Measurements from ENCODE around the gene HES3.
"Not testable (repeated sequence)": the region's sequence is repeated elsewhere in the genome, so short reads cannot be mapped to it uniquely, and the experiment has no call there.

The HES3 gene

DNA sequence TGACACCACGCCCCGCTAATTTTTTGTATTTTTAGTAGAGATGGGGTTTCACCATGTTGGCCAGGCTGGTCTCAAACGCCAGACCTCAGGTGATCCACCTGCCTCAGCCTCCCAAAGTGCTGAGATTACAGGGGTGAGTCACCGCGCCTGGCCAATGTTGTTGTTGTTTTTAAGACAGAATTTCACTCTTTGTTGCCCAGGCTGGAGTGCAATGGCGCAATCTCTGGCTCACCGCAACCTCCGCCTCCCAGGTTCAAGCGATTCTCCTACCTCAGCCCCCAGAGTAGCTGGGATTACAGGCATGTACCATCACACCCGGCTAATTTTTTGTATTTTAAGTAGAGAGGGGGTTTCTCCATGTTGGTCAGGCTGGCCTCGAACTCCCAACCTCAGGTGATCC is 24.3 kb upstream of the HES3 start:
- DNase-seq, result not testable (repeated sequence)

DNA sequence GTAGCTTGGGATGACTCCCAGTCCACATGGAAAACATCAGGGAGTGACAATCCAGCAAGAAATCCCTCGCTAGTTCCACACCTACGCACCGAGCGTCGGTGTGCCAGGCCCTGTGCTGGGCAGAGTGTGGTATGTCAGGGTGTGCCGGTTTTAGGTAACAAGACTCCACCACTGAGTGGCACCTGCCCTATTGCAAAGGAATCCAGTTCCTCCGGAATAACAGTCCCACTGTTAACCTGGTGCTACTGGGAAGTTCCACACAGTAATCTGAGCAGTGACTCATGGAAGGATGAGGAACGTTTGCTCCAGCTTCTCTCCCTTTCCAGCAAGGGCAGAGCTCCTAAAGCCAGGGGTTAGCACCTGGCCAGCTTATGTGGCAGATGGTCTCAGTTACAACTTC is 23.7 kb upstream of the HES3 start:
- no peak for DNase-seq

DNA sequence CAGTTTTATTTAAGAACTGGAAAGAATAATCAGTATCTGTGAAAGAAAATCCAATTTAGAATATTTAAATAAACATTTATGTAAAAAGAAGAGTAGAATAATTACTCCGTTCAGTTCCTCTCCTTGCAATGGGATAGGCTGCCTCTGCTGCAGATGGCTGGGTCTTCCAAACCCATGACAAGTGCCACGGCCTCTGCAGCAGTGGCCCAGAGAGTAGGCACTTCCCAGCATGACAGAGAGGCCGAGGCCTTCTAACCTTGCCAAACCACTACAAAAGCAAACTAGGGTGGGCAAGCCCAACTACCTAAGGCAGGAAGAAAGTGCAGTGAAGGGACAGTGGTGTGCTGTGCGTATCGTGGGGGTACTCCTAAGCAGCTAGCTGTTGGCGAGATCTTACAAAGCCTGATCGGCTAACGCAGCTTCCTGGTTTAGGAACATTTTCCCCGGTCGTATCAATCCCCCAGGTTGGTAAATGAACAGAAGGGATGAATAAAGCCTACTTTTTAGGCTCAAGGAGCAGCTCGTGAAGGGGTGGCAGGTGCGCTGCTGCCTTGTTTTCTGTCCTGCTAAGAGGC is 22.7 kb upstream of the HES3 start:
- no peak for DNase-seq

DNA sequence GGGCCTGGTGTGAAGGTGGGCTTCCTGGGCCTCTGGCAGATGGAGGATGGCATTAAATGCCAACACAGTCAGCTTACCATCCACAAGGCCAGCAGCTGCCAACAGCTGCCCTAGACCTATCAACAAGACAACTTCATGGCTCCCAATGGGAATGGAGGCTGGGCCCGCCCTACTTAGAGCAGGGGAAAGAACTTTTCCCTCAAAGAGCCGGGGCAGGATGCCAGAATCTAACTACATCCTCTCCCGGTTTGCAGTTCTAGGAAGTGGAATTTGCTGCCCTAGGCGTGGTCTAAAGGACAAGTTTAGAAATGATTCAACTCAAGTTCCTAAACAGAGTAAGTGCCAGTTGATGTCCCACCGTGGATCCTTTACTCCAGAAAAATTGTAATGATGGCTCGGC is 21.3 kb upstream of the HES3 start:
- DNase-seq, result no peak

DNA sequence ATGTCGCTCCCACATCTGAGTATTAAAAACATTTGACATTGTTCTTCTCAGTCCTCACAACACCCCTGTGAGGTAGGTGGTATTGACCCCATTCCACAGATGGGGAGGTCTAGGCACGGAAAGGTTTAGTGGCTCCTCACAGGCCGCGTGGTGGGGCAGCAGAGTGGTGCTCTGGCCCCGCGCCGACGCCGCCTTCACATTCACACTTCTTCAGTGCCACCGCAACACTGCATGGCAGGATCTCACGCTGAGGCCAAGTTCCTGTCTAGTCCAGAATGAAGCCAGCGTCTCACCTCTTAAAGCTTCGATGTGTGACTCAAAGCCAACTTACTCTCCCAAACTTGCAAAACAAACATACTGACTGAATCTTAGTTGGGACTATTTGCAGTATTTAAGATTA is 20.4 kb upstream of the HES3 start:
- DNase-seq, result no peak

DNA sequence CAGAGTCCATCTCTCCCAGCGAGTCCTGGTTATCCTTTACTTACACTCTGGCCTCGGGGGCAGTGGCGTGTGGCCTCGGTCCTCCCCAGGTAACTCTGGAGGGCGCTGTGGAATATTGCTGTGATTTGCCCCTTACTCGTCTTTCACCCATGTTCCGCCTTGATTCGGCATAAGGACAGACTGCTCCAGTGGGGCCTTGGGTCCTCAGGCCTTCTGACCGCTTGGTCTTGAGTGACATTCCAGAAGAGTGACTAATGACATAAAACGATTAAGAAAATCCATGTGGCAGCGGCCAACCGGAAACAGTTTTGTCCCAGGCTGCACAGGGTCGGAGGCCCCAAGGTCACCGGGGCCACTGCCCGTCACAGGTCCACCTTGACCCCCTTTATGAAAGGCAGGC is 19.3 kb upstream of the HES3 start:
- no peak for DNase-seq

DNA sequence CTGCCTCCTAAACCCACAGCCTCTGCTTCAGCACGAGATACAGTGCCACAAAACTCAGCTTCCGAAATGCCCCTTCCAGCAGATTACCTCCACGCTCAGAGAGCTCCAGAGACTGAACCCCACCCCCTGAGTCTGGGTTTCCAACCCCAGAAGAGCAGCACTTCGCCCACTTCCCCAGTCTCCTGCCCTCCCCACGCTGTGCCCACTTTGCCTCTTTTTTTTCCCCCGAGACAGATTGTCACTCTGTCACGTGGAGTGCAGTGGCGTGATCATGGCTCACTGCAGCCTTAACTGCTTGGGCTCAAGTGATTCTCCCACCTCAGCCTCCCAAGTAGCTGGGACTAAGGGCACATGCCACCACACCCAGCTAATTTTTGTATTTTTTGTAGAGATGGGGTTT is 18.3 kb upstream of the HES3 start:
- no peak for DNase-seq

DNA sequence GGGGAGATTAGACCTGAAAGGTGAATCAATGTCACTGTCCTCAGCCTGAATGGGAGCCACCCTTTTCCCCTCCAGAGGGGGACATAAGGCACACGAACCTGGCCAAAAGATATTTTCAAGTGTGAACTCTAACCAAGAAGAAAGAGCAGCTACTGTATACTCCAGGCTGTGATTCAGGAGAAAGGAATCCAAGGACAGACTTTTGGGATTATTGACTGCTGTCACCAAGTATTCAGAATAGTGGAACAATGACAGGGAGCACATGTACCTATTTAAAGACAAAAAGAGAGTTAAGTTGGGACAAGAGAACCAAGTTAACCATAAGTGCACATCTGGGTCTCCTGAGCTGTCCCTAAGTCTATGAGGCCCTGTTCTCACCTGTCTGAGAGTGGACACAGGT is 10.6 kb upstream of the HES3 start:
- no peak for DNase-seq

DNA sequence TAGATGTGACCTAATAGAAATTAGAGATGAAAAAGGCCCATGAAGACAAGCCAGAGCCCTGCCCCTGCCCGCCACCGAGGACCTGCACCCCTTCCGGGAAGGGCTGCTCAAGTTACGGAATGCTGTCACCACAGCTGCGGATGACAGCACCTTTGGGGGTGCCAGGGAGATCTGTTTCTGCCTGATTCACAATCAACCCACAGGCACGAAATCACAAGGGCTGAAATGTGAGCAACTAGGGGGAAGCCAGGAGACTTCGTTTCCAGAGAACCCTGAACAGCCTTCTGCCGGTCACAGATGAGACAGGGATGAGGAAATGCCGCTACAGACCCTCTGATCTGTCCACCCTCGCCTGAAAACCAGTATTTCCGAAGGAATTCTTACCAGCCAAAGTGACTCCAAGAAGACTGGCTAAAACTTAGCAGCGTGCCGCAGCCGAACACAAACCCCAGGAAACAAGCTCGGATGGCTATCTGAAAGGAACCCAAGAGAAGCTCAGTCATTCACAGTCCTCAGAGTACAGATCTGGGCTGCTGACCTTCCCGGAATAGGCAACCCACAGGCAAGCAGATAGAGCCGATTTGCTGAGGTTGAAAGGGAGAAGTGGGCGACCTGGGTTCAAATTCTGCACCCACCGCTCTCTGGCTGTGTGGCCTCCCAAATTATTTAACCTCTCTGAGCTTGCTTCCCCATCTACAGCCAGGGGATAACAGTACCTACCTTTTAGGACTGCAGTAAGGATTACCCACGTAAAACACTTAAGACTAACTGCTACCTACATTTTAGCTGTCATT is 9.3 kb upstream of the HES3 start:
- no peak for DNase-seq

DNA sequence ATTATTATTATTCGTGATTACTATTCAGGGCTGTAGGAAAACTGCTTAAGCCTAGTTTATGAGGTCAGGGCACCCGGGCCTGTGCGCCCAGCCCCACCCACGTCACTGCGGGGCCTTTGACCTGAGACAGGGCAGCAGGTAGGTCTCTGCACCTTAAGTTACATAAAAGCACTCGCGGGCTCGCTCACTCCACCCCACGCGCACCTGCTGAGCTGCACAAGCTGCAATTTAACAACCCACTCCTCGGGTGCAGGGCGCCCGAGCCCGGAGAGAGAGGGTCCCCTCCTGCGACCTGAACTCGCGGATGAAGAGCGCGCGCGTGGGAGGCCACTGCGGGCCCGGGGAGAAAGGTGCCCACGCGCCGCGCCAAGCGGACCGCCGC is 8.7 kb upstream of the HES3 start:
- DNase-seq, result no peak

DNA sequence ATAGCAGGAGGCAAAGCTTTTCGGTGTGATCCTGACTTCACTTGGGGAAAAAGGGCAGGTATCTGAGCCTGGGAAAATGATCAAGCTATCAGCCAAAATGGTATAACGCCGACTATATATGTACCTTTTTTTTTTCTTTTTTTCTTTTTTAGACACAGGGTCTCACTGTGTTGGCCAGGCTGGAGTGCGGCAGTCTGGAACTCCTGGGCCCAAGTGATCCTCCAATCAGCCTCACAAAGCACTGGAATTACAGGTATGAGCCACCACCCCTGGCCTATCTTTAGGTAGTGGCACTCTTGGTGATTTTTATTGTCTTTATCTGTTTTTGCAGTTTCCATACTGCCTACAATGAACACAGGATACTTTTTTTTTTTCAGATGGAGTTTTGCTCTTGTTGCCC is 6.9 kb upstream of the HES3 start:
- DNase-seq, result no peak

DNA sequence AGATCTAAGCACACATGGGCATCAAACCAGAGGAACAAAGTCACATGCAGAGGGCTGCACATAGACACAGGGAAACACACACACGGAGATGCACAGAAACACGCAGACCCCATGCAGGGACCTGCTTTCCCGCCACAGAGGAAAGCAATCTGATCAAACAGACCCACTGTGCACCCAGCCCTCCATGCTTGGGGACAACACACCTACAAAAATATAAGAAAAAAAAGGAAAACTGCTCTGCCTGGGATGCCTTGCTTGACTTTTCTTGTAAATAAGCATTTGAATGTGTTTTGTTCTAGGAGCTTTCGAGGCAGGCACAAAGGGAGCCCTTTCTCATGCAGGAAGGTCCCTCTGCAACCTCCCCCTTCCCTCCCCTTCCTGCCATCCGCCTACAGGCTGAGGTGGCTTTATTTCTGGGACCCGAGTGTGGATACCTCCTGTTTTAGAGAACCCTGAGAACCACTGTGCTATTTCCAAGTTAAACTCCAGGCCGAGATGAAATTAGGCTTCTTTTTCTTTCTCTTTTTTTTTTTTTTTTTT is 4.7 kb upstream of the HES3 start:
- DNase-seq, result no peak

DNA sequence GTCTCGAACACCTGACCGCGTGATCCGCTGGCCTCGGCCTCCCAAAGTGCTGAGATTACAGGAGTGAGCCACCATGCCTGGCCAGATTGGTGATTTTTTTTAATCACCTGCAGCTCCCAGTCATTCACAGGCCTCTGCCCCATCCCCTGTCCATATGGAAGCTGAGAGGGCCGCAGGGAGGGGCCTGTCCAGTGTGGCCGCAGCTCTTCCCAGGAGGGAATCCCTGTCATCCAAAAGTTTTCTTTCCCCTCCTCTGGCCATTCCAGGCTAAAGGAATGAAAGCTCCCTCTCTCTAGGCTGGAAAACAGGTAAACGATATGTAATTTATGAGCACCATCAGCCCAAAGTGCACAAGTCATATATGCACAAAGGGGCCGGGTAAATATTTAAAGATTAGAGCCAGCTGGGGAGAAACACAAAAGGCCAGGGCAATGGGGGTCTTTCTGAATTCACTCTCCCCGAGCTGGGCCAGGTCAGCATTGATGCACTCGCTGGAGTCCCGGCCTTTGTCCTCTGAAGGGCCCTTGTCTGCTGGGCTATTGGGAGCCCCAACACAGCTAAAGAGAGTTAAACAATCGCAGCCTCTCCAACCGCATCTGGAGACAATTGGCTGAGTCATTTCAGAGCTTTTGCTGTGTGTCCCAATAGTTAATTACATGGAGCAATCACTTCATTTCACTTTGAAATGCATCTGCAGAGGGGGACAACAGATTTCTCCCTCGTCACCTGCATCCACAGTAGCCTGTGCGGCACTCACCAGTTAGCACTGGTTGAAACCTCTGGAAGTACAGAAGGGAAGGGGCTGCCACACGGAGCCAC is 3.8 kb upstream of the HES3 start:
- peak; percentile 64 for DNase-seq

DNA sequence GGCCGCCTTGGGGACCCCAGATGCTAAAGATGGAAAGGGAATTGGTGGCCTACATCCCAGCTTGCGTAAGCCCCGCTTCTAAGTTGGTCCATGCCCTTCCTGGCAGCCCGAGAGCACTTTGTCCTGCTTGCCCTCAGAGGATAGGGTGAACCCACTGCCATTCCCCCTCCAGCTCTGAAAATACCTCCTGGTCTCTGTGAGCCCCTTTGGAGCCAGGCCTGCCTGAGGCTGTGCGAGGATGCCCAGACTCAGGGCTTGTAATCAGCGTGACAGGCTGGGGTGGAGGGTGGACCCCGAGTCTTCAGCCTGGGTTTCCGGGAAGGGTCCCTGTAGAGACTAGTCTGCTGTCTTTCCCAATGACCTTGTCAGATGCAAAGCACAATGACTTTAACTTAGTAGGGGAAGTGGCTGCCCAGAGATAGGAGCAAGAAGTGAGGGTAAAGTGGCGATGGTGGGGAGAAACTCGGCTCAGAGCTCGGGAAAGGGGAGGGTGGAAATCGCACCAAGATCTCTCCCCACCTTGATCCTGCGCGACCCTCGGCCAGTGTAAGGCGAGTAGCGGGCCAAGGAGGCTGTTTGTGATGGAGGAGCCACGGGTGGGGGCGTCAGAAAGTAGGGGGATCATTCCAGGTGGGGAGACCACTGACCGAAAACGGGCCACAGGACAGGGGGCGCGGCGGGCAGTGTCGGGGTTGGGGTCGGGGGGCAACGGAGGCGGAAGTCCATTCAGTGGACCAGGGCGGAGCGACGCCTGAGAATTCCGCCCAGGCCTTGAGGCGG is 2.7 kb upstream of the HES3 start:
- no peak for DNase-seq

DNA sequence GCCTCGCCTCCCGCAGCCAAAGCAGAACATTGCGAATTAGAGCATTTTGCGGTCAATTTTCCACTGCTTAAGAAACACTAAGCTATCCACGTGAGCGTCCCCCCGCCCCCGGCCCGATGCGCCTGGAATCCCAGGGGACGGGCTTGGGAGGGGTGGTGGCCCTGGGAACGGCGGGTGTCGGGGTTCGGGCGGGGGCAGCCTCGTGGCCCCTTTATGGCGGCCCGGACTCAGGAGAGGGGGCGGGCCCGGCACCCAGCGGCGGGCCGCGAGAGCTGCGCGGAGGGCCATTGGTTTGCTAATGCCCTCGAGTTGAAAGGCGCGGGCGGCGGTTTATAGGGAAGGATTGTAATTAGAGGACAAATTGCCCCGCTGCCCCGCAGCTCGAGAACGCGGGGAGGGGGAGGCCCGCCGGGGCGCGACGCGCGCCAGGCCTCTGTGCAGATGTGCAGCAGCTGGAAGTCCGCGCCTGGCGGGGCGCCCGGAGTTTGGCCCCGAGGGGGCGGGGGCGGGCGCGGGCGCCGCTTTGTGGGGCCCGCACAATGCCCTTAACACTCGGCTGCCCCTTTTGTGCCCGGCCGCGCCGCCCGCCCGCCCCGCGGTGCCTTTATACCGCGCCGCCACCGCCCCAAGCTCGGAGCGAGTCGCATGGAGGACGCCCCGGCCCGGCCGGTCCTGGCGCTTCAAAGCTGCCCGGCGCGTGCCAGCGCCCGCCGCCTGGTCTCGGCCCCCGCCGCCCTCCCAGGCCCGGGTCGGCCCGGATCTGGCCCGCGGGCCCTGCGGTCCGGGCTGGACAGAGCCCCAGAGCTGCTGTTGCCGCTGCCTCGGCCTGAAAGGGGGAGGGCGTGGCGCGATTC is 1.9 kb upstream of the HES3 start:
- peak; percentile 52 for DNase-seq

DNA sequence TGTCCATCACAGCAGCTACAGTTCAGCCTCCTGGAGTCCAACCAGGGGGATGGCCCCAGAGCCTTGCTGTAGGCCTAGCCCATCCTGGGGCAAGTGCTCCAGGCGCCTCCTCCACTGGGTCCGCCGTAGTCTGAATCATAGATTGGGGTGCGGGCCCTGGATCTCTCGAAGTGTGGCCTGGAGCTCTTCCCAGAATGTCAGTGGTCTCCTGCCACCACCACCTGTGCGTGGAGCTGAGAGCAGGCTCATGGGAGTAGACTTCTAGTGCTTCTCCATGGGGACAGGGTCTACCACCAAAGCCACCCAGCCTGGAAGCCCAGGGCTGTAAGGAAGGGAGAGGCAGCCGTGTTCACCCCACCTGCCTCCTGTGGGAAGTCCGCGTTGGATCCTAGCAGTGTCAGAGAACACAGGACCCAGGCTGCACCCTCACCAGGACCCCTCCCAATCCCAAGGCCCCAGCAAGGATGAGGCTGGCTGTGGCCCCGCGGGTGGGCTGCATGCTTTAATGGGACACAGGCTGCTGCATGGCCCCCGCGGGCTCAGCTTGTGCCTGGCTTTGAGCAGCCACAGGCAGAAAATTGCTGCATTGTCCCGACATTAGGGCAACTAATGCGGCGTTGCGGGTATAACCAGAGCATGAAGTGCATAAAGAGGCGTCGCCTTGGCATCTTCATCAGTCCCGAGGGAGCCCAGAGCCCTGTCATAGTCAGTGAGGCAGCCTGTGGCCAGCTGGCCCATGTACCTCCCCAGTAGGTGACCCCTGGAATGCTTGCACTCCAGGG is 735 bp upstream of the HES3 start:
- DNase-seq, result no peak

DNA sequence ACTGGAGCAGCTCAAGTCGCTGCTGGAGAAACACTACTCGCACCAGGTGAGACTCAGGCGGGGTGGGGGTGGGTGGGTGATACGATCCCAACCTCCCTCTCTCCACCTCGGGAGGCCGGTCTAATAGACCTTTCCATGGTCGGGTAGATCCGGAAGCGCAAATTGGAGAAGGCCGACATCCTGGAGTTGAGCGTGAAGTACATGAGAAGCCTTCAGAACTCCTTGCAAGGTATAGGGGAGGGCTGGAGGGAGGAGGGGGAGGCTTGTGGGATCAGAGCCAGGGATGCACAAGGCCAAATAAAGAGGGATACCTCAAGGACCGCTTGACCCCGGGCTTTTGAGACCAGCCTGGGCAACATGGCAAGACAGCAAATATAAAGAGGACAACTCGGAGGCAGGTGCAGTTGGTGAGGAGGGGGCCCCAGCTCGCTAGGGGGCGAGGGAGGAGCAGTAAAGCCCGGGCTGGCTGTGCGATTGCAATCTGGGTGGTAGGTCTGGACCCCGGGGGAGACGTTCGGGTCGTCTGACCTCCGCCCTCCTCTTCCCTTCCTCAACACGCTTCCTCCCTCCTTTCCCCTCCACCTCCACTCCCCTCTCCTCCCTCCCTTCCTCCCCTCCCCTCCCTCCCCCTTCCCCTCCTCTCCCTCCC is 546 bp downstream of the HES3 start:
- DNase-seq, result peak; percentile 81

DNA sequence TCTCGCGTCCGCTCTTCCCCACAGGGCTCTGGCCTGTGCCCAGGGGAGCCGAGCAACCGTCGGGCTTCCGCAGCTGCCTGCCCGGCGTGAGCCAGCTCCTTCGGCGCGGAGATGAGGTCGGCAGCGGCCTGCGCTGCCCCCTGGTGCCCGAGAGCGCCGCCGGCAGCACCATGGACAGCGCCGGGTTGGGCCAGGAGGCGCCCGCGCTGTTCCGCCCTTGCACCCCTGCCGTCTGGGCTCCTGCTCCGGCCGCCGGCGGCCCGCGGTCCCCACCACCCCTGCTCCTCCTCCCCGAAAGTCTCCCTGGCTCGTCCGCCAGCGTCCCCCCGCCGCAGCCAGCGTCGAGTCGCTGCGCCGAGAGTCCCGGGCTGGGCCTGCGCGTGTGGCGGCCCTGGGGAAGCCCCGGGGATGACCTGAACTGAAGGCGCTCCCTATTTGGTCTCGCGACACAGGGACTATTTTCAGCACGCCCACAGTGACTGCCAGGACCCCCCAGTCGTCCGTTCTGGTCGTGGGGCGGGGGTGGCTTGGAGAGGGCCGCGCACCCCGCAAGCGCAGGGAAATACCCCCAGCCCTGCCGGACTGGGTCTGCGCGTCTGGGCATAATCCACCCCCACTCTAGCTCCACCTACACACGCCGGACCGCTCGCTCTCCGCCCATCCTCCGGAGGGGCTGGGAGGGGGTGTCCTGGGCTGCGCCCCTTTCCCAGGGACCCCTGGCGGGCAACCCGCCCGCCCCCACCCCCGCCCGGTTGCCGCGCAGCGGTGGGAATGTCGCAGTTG is 1.3 kb downstream of the HES3 start:
- DNase-seq, result peak; percentile 98

DNA sequence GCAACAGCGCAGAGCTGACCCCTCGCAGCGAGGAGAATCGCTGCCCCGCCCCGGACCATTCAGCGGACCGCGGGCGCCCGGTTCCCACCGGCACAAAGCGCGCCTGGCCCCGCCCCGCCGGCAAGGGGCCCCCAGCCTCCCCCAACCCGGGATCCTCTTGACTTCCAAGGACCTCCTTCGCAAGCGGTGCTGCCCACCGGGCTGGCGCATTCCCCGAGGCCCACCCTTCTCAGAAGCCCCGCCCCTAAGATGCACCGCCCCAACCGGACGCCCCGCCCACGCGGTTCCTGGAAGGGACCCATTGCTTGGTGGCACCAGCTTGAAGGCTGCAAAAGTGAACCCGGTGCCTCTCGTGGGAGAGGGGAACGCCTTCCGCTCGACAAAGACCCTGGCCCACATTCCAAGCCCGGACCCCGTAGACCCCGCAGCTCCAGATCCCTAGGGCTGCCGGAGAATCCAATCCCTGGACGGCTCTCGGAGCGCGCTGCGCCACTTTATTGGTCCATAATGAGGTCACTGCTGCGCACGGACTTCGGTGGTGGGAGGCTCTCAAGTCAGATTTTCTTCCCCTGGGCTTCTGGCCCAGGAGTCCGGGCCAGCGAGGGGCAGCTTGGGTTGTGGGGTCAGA is 2.0 kb downstream of the HES3 start:
- DNase-seq, result peak; percentile 94
